Measurements from ENCODE around the gene GGTA1.

GGTA1 gene

GRCh38 chr9:121451586-121451985 lies 48.1 kb downstream of the GGTA1 start:
- Histone ChIP-seq H3K27me3 (ENCODE audit: control insufficient read depth, low read length) (peaks cover 25% of the 10 kb centered on the region), H3K36me3 (ENCODE audit: control insufficient read depth, low read length) (no peaks in the 10 kb centered on the region), H3F3A (ENCODE audit: control insufficient read depth, insufficient read depth) (no peaks in the 10 kb centered on the region), H3K79me2 (ENCODE audit: control insufficient read depth, low read length) (no peaks in the 10 kb centered on the region), H3K4me2 (ENCODE audit: low read length) (no peak overlapping the region), H3K27ac (ENCODE audit: low read depth, low read length) (no peak overlapping the region), H4K20me1 (ENCODE audit: control insufficient read depth, insufficient read depth, low read depth, low read length) (no peaks in the 10 kb centered on the region), H3K9me3 (ENCODE audit: control insufficient read depth, insufficient read depth, low read length) (no peaks in the 10 kb centered on the region), H3K4me1 (ENCODE audit: control insufficient read depth, low read length) (no peaks in the 10 kb centered on the region), H3K4me3 (ENCODE audit: low read length) (no peak overlapping the region), H3K9me2 (replicated peaks; ENCODE audit: control insufficient read depth, low read length) (no peaks in the 10 kb centered on the region)
- no peak for TF ChIP-seq EZH2phosphoT487 (IDR thresholded peaks at IDR 0.05; ENCODE audit: borderline replicate concordance, low read length)
- no peak for TF ChIP-seq CTCF (IDR thresholded peaks at IDR 0.05; ENCODE audit: low read depth, low read length, poor library complexity, severe bottlenecking)

- no peaks in the 10 kb centered on the region for H3K9me3 ChIP-seq (ENCODE audit: control insufficient read depth, insufficient read depth, low read length)
- no peaks in the 10 kb centered on the region for H3K79me2 ChIP-seq (ENCODE audit: control insufficient read depth, low read length)
- TF ChIP-seq EZH2phosphoT487 (IDR thresholded peaks at IDR 0.05; ENCODE audit: borderline replicate concordance, low read length), result no peak
- TF ChIP-seq CTCF (IDR thresholded peaks at IDR 0.05; ENCODE audit: low read depth, low read length, poor library complexity, severe bottlenecking), result no peak
- no peaks in the 10 kb centered on the region for H3K9me2 ChIP-seq (replicated peaks; ENCODE audit: control insufficient read depth, low read length)
- H4K20me1 ChIP-seq (ENCODE audit: control insufficient read depth, insufficient read depth, low read depth, low read length), result no peaks in the 10 kb centered on the region
- H3K4me1 ChIP-seq (ENCODE audit: control insufficient read depth, low read length), result no peaks in the 10 kb centered on the region
- no peak overlapping the region for H3K4me2 ChIP-seq (ENCODE audit: low read length)
- no peaks in the 10 kb centered on the region for H3F3A ChIP-seq (ENCODE audit: control insufficient read depth, insufficient read depth)
- no peak overlapping the region for H3K27ac ChIP-seq (ENCODE audit: low read depth, low read length)
- H3K27me3 ChIP-seq (ENCODE audit: control insufficient read depth, low read length), result peaks cover 36% of the 10 kb centered on the region
- no peaks in the 10 kb centered on the region for H3K36me3 ChIP-seq (ENCODE audit: control insufficient read depth, low read length)
- no peak overlapping the region for H3K4me3 ChIP-seq (ENCODE audit: low read length)
These were observed 49.4 kb downstream of the GGTA1 start for GRCh38 chr9:121450241-121450640.

GRCh38 chr9:121449786-121450185 lies 49.9 kb downstream of the GGTA1 start:
- no peaks in the 10 kb centered on the region for H4K20me1 ChIP-seq (ENCODE audit: control insufficient read depth, insufficient read depth, low read depth, low read length)
- no peak overlapping the region for H3K27ac ChIP-seq (ENCODE audit: low read depth, low read length)
- no peaks in the 10 kb centered on the region for H3K9me3 ChIP-seq (ENCODE audit: control insufficient read depth, insufficient read depth, low read length)
- H3K4me1 ChIP-seq (ENCODE audit: control insufficient read depth, low read length), result no peaks in the 10 kb centered on the region
- H3K79me2 ChIP-seq (ENCODE audit: control insufficient read depth, low read length), result no peaks in the 10 kb centered on the region
- H3K4me3 ChIP-seq (ENCODE audit: low read length), result no peak overlapping the region
- H3K9me2 ChIP-seq (replicated peaks; ENCODE audit: control insufficient read depth, low read length), result no peaks in the 10 kb centered on the region
- no peak overlapping the region for H3K4me2 ChIP-seq (ENCODE audit: low read length)
- no peaks in the 10 kb centered on the region for H3K36me3 ChIP-seq (ENCODE audit: control insufficient read depth, low read length)
- TF ChIP-seq CTCF (IDR thresholded peaks at IDR 0.05; ENCODE audit: low read depth, low read length, poor library complexity, severe bottlenecking), result no peak
- TF ChIP-seq EZH2phosphoT487 (IDR thresholded peaks at IDR 0.05; ENCODE audit: borderline replicate concordance, low read length), result no peak
- no peaks in the 10 kb centered on the region for H3F3A ChIP-seq (ENCODE audit: control insufficient read depth, insufficient read depth)
- H3K27me3 ChIP-seq (ENCODE audit: control insufficient read depth, low read length), result peaks cover 37% of the 10 kb centered on the region

Measured in DOHH2 (cell line).